SKM-1 treated with dmso at 0.1 percent for 144 hours (cell line): ENCODE measurements around the gene LZTS2.
A peak's percentile ranks its signal among the peaks of the same experiment; 100 is the strongest.

Experiments used
- DNase-seq: peaks from one replicate; lab custom pipeline; 2025; ENCODE audit not compliant: unreplicated experiment; lab: John Stamatoyannopoulos, UW

Gene LZTS2

GRCh38 chr10:101012525-101013364 lies 13.1 kb downstream of the LZTS2 start:
- DNase-seq, result peak; percentile 71

DNA sequence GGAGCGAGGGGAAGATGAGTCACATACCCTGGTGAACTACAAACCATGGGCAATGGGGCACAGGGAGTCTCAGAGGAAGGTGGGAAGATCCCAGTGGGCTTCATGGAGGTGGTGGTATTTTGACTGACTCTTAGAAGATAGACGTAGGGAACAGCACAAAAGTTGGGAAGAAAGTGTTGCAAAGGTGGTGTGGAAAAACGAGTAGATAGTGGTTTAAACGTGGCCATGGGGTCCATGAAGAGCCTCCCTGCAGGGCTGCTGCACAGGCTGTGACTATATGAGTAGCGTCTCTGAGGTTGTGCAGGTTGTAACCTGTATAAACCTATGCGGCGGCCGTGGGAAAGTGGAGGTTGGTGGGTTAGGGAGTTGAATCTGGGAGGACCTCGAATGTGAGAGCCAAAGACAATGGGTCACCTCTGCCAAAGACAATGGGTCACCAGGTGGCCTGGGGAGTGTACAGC lies 13.8 kb downstream of the LZTS2 start:
- DNase-seq, result no peak

GRCh38 chr10:101014230-101014884 lies 14.7 kb downstream of the LZTS2 start:
- DNase-seq, result peak; percentile 31

GRCh38 chr10:101014966-101015581 lies 15.5 kb downstream of the LZTS2 start:
- DNase-seq, result no peak

GRCh38 chr10:101015582-101015973 lies 16.0 kb downstream of the LZTS2 start:
- DNase-seq, result no peak

GRCh38 chr10:101016814-101017213 lies 17.2 kb downstream of the LZTS2 start:
- DNase-seq, result no peak

DNA sequence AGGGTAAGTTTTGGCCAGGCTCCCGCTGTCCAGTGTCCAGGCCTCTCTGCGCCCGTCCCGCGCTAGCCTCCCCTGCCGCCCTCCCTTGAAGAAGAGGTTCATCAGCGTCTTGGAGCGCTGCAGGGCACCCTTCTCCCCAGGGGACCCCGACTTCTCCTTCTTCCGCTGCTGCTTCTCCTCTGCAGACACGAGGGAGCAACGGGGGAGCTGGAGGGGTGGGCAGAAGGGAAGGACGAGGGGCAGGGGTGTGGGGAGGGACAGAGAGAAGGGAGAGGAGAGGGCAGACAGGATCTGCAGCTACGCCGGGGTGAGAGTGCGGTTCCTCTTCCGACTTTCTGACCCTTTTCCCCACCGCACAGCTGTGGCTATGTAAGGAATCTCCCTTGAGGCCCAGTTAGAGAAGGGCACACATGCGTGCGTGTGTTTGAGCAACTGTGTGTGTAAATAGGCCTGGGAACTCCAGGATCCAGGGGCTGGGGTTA lies 18.6 kb downstream of the LZTS2 start:
- DNase-seq, result peak; percentile 86

DNA sequence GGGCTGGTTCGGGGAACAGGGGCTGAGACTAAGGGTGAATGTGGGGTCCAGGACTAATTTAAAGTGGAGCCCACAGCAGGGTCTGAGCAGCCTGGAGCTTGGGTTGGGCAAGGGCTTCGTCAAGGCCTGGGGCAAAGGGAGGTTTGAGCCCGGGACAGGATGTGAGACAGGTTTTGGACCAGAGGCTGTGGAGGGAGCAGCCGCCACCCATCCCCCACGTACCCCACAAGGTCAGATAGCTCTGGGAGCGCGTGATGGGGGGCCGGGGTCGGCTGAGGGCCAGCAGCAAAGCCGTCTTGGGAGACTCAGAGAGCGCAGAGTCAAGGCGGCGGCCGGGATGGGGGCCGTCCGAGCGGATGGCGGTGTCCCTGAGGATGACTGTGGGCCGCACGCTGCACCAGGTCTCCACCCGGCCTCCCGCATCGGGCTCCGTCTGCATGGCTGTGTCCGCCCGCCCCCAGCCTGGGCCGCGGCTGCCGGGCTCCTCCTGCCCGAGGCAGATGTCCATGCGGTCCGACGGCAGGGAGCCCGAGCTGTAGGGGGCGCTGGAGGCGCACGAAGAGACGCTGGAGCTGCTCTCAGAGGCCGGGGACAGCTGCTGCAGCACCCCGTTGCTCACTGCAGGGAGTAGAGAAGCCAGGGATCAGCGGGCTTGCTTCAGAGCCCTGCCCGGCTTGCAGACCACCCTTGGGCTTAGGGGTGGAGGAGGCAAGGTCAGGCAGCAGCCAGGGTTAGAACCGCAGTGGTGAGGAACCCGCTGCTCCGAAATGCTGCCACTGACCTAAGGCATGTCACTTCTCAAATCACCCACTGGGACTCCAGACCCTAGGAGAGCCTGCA lies 19.2 kb downstream of the LZTS2 start:
- DNase-seq, result peak; percentile 69

DNA sequence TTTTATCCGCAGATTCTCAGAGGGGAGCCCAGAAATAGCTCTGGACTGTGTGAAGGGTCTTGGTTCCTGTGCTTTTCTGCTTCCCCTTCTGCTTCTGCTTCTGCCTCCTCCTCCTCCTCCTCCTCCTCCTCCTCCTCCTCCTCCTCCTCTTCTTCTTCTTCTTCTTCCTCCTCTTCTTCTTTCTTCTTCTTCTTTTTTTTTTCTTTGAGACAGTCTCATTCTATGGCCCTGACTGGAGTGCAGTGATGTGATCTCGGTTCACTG lies 19.8 kb downstream of the LZTS2 start:
- DNase-seq, result no peak

DNA sequence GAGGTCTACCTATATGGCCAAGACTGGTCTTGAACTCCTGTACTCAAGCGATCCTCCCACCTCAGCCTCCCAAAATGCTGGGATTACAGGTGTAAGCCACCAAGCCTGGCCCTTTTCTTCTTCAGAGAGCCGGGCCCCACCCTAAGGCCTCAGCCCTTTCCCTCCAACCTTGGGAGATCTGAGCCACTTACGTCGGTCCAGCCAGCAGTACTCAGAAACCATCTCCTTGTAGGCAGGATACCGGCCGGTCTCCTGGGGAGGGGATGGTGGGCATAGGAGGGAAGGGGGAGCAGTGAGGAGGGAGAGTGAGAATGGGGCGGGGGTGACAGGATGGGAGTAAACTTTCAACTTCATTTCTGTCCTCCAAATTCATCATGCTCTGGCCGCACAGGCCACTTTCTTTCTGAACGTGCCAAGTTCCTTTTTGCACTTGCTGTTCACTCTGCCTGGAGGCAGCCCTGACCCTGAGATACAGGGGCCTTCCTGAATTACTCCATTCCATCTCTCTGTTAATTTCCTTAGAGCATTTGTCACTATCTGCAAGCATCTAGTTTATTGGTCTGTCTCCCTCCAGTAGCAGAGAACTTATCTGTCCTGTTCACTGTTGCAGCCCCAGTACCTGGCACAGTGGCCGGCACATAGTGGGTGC lies 20.9 kb downstream of the LZTS2 start:
- DNase-seq, result no peak

DNA sequence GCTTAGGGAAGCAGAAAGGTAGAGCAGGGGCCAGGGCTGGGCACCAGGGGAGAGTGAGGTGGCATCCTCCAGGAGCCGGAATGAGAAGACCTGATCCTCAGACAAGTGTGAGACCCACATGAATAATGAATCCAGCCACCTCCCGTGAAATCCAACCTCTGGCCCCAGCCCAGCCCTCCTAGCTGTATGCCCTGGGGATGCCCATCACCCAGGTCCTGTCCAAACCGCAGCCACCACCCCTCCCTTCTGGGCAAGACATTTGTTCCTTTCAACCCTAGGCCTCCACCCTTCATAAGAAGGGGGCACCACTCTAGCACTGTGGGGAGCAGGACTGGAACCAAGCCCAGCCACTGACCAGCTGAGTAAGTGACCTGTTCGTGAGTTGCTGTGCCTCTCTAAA lies 21.6 kb downstream of the LZTS2 start:
- DNase-seq, result no peak

DNA sequence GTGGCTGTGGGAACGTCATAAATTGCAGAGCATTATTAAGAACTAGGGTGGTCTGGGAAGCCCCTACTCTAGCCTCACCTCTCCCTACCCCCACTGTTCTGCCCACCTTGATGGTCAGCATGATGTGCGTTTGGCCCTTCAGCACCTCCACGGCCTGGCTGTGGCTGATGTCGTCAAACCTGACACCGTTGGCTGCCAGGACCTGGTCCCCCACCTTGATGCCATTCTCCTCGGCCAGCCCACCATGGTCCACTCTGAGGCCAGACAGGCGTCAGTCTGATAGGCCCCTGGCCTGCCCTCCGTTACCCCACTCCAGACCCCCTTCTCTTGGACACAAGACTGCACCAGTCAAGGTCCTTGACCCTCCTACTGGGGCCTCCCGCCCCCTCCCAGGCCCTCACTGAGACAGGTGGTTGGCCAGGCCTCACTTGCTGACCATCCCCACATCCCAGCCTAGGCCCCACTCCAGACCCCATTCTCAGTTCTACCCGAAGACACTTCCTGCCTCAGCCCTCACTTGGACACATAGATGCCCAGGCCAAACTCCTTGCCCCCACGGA lies 22.2 kb downstream of the LZTS2 start:
- DNase-seq, result no peak

GRCh38 chr10:101022967-101023705 lies 23.5 kb downstream of the LZTS2 start:
- DNase-seq, result no peak

DNA sequence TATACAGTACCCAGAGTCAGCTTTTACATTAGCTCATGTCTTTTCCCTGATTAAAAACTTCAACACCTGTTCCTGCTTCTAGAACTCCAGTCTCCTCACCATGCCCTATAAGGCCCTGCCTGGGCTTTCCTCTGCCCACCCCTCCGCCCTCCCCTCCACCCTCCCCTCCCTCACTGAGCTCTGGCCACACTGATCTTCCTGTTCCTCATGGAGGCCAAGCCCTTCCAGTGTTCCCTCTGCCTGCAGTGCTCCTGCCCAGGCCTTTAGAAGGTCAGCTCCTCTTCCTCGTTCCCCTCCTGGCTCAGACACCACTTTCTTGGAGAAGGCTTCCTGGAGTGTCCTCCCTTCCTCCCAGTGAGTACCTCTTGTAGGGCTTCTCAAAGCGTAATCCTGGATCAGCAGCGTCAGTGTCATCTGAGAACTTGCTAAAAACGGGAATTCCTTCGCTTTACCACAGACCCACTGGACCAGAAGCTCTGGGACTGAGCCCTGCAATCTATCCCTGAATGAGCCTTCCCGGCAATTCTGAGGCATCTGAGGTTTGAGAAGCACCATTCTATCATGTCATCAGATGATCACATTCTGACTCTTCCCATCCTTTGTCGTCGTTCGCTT lies 27.6 kb downstream of the LZTS2 start:
- no peak for DNase-seq

DNA sequence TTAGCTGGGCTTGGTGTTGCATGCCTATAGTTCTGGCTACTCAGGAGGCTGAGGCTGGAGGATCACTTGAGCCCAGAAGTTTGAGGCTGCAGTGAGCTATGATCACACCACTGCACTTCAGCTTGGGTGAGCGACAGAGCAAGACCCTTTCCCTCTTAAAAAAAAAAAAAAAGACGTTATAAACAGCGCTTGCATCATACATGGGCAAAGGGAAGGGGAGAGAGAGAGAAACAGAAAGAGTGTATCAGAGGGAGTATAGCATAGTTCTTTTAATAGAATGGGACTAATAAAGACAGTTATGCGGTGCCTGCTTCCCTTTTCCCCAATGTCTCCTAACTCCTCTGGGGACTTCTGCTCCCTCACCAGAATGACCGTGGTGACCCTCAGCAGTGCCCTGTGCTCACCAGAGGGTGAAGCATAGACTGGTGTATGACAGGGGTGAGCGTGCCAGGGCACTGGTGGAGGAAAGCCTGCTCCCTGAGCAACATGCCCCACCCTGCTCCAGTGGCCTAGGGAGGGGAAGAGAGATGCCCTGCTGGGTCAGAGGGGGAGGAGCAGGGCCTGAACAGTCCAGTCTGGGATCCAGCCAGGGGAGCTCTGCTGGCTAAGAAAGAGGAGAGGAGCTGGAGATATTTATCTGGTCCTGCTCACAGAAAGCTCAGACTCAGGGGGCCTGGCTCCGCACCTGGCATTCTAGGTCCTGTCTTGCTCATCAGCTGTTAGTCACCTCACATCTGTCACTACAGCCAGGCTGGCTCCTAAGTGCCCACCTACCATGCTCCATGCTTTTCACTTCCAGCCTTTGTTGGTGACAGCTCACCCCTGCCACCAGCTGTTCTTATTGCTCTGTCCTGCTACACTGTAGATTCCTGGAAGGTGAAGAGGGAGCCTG lies 29.1 kb downstream of the LZTS2 start:
- no peak for DNase-seq

- no peak for DNase-seq
Measured at GRCh38 chr10:101029520-101030295, 30.1 kb downstream of the LZTS2 start.

GRCh38 chr10:101030496-101031127 lies 31.0 kb downstream of the LZTS2 start:
- DNase-seq, result no peak
